ENCODE measurements around the gene STRA6.
"Not testable (repeated sequence)": the region's sequence is repeated elsewhere in the genome, so short reads cannot be mapped to it uniquely, and the experiment has no call there.

Gene STRA6

GRCh38 chr15:74160390-74160789 is 42.2 kb downstream of the STRA6 start:
- not testable (repeated sequence) for DNase-seq (ENCODE audit: low read depth)

GRCh38 chr15:74159773-74160172 is 42.8 kb downstream of the STRA6 start:
- no peak for DNase-seq (ENCODE audit: low read depth)

- DNase-seq (ENCODE audit: low read depth): no peak
These were observed 43.5 kb downstream of the STRA6 start for GRCh38 chr15:74158855-74159650.

GRCh38 chr15:74157868-74158827 is 44.4 kb downstream of the STRA6 start:
- no peak for DNase-seq (ENCODE audit: low read depth)

- DNase-seq (ENCODE audit: low read depth): no peak
These were observed 45.7 kb downstream of the STRA6 start for GRCh38 chr15:74156678-74157411.

- no peak for DNase-seq (ENCODE audit: low read depth)
These were observed 46.7 kb downstream of the STRA6 start for GRCh38 chr15:74155766-74156417.

- DNase-seq (ENCODE audit: low read depth): no peak
These were observed 55.5 kb downstream of the STRA6 start for GRCh38 chr15:74147051-74147450.

- DNase-seq (ENCODE audit: low read depth): no peak
These were observed 56.2 kb downstream of the STRA6 start for GRCh38 chr15:74146277-74146800.

- DNase-seq (ENCODE audit: low read depth): no peak
These were observed 58.3 kb downstream of the STRA6 start for GRCh38 chr15:74144153-74144775.

GRCh38 chr15:74141591-74141990 is 61.0 kb downstream of the STRA6 start:
- no peak for DNase-seq (ENCODE audit: low read depth)

GRCh38 chr15:74138642-74139041 is 63.9 kb downstream of the STRA6 start:
- DNase-seq (ENCODE audit: low read depth): no peak

GRCh38 chr15:74137537-74137894 is 65.1 kb downstream of the STRA6 start:
- DNase-seq (ENCODE audit: low read depth): no peak

- no peak for DNase-seq (ENCODE audit: low read depth)
These were observed 65.6 kb downstream of the STRA6 start for GRCh38 chr15:74136814-74137536.

- no peak for DNase-seq (ENCODE audit: low read depth)
These were observed 66.1 kb downstream of the STRA6 start for GRCh38 chr15:74136540-74136813.

GRCh38 chr15:74135041-74135565 is 67.5 kb downstream of the STRA6 start:
- no peak for DNase-seq (ENCODE audit: low read depth)

GRCh38 chr15:74134387-74135027 is 68.1 kb downstream of the STRA6 start:
- DNase-seq (ENCODE audit: low read depth): no peak

GRCh38 chr15:74133694-74134386 is 68.7 kb downstream of the STRA6 start:
- no peak for DNase-seq (ENCODE audit: low read depth)

GRCh38 chr15:74132681-74133651 is 69.6 kb downstream of the STRA6 start:
- DNase-seq (ENCODE audit: low read depth): no peak

Data from stimulated activated CD8-positive, alpha-beta memory T cell treated with anti-CD3 and anti-CD28 coated beads, Interleukin-15, amount 100 ng/mL, for 1 hour (primary cell).